Neural progenitor cell (in vitro differentiated cells): ENCODE measurements around the gene SDR39U1.

Source experiments
- EZH2 ChIP-seq: fragments of 200-600 bp; sonication (generic); IDR thresholded peaks from 2 replicates; pipeline ENCODE4 v1.6.1; 2017; ENCODE audit warnings: antibody characterized with exemption, mild to moderate bottlenecking, moderate library complexity
- TF ChIP-seq, protein P1 (sequence below): fragments of 200-600 bp; sonication (generic); IDR thresholded peaks from 2 replicates; pipeline ENCODE4 v1.5.1; 2017; ENCODE audit warnings: antibody characterized with exemption, mild to moderate bottlenecking

DNA sequence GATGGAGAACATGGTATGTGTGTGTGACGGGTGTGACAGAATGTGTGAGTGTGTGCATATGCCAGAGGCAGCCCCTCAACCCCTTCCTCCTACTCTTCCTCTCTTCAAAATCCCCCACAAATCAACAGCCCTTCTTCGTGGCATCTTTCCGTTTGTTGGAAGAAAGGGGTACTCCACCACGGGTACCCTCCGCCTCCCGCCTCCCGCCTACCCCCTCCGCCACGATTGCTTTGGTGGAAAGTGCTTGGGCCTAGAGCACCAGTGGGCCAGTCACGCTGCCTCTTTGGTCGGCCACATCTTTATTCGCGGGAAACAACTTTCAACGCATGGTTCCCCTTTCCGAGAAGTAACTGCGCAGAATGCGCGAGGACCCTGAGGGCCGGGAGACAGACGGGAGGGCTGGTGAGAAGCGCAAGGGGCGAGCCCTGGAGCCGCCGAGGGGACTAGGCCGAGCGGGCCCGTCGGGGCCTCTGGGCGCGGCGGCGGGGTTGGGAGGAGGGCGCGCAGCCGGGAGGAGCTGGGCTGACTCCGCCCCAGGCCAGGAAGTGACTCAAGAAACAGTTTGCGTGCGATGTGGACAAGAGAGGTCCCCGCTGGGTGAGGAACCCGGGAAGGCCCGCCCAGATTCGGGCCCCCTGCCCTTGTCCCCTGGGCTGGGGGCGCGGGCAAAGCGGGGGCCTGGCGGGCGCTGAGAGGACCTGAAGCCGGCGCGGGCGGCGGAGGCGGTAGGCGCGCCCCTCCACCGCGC lies 13.0 kb downstream of the SDR39U1 start, which contains the start of the genes CBLN3 and KHNYN:
- TF ChIP-seq, protein P1, sequence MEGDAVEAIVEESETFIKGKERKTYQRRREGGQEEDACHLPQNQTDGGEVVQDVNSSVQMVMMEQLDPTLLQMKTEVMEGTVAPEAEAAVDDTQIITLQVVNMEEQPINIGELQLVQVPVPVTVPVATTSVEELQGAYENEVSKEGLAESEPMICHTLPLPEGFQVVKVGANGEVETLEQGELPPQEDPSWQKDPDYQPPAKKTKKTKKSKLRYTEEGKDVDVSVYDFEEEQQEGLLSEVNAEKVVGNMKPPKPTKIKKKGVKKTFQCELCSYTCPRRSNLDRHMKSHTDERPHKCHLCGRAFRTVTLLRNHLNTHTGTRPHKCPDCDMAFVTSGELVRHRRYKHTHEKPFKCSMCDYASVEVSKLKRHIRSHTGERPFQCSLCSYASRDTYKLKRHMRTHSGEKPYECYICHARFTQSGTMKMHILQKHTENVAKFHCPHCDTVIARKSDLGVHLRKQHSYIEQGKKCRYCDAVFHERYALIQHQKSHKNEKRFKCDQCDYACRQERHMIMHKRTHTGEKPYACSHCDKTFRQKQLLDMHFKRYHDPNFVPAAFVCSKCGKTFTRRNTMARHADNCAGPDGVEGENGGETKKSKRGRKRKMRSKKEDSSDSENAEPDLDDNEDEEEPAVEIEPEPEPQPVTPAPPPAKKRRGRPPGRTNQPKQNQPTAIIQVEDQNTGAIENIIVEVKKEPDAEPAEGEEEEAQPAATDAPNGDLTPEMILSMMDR: no peak
- TF ChIP-seq EZH2: peak; percentile 49
